HepG2 (cell line): Measurements from ENCODE around the gene NFKB2. TPM values are rescaled to one million over a fixed set of nuclear protein-coding genes. Genes with fewer than 3 reads are reported as not detected.

Experiments
- BORCS8-MEF2B ChIP-seq: sonication (generic); formaldehyde crosslinking; IDR thresholded peaks from 2 replicates; pipeline ENCODE4 v1.8.0; 2022; ENCODE audit warnings: mild to moderate bottlenecking, missing genetic modification reagents
- GATAD2A ChIP-seq: IDR thresholded peaks from 2 replicates; pipeline ENCODE4 v1.6.1; 2016
- HIVEP1 ChIP-seq: sonication (generic); formaldehyde crosslinking; IDR thresholded peaks from 2 replicates; pipeline ENCODE4 v1.4.0; 2020; ENCODE audit warnings: mild to moderate bottlenecking, missing genetic modification reagents
- HMG20A ChIP-seq: IDR thresholded peaks from 2 replicates; pipeline ENCODE4 v1.6.1; 2016; ENCODE audit warnings: borderline replicate concordance
- JARID2 ChIP-seq: sonication (generic); formaldehyde crosslinking; IDR thresholded peaks from 2 replicates; pipeline ENCODE4 v1.8.1; 2023; ENCODE audit warnings: missing genetic modification reagents, inconsistent platforms; ENCODE audit not compliant: insufficient replicate concordance
- MYC ChIP-seq: sonication (generic); formaldehyde crosslinking; IDR thresholded peaks from 2 replicates; pipeline ENCODE4 v1.9.0; 2021; ENCODE audit warnings: missing genetic modification reagents, borderline replicate concordance
- PHF5A ChIP-seq: IDR thresholded peaks from one replicate; pipeline ENCODE4 v1.6.1; 2018; ENCODE audit warnings: low read depth, missing genetic modification reagents; ENCODE audit not compliant: unreplicated experiment
- RFXANK ChIP-seq: IDR thresholded peaks from 2 replicates; pipeline ENCODE4 v1.6.1; 2016
- SALL2 ChIP-seq: sonication (generic); formaldehyde crosslinking; IDR thresholded peaks from 2 replicates; pipeline ENCODE4 v1.8.1; 2023; ENCODE audit warnings: mild to moderate bottlenecking, missing genetic modification reagents, inconsistent platforms
- SIN3B ChIP-seq: fragments of 150-350 bp; IDR thresholded peaks from 2 replicates; pipeline ENCODE4 v1.6.1; 2014; ENCODE audit warnings: low read length
- SRF ChIP-seq: IDR thresholded peaks from 2 replicates; pipeline ENCODE4 v1.6.1; 2011; ENCODE audit warnings: mild to moderate bottlenecking, low read depth, low read length, moderate library complexity
- SRY ChIP-seq: sonication (generic); formaldehyde crosslinking; IDR thresholded peaks from 2 replicates; pipeline ENCODE4 v1.8.0; 2022; ENCODE audit warnings: mild to moderate bottlenecking, missing genetic modification reagents
- TEAD3 ChIP-seq: optimal IDR thresholded peaks from 2 replicates; pipeline ENCODE3; 2016; ENCODE audit warnings: borderline replicate concordance
- ZBTB49 ChIP-seq: sonication (generic); formaldehyde crosslinking; IDR thresholded peaks from 2 replicates; pipeline ENCODE4 v1.4.0; 2020; ENCODE audit warnings: missing genetic modification reagents, borderline replicate concordance
- ZBTB8A ChIP-seq: sonication (generic); formaldehyde crosslinking; IDR thresholded peaks from 2 replicates; pipeline ENCODE4 v1.4.0; 2020; ENCODE audit warnings: mild to moderate bottlenecking, low read depth, missing genetic modification reagents, borderline replicate concordance
- ZFP90 ChIP-seq: sonication (generic); formaldehyde crosslinking; IDR thresholded peaks from 2 replicates; pipeline ENCODE4 v1.8.0; 2022; ENCODE audit warnings: missing genetic modification reagents, mild to moderate bottlenecking, inconsistent platforms, borderline replicate concordance
- ZNF234 ChIP-seq: sonication (generic); formaldehyde crosslinking; conservative IDR thresholded peaks from 2 replicates; pipeline ENCODE4 v1.5.1; 2020; ENCODE audit warnings: mild to moderate bottlenecking, missing genetic modification reagents
- ZNF512 ChIP-seq: sonication (generic); formaldehyde crosslinking; IDR thresholded peaks from 2 replicates; pipeline ENCODE4 v1.4.0; 2020; ENCODE audit warnings: mild to moderate bottlenecking, missing genetic modification reagents
- ZNF672 ChIP-seq: sonication (generic); formaldehyde crosslinking; IDR thresholded peaks from 2 replicates; pipeline ENCODE4 v1.8.1; 2022; ENCODE audit warnings: missing genetic modification reagents
- ZNF878 ChIP-seq: sonication (generic); formaldehyde crosslinking; IDR thresholded peaks from 2 replicates; pipeline ENCODE4 v1.8.1; 2023; ENCODE audit warnings: mild to moderate bottlenecking, missing genetic modification reagents, moderate library complexity
- polyA plus RNA-seq, 8 experiments: library from polyadenylated mRNA; depleted of rRNA in 3 of 8; stranded (reverse) in 7 of 8; unstranded in 1 of 8; fragments of >200 nt; fragmentation: Illumina TruSeq in 4 of 8; extraction: Trizol in 4 of 8; gene quantifications; 2 replicates each; pipeline versions ENCODE4 v1.2.1 to v1.2.3, GENCODE V29; 2011 to 2016; ENCODE audit warnings: low read depth in 4 of 8, missing spikeins in 1 of 8, mixed read lengths in 1 of 8; ENCODE audit not compliant: insufficient read depth in 1 of 8
- total RNA-seq, 5 experiments: library from RNA; depleted of rRNA; stranded (reverse); fragments of >200 nt; fragmentation: Illumina TruSeq; extraction: Trizol; gene quantifications; 2 replicates each; pipeline ENCODE4 v1.2.3, GENCODE V29; 2016; ENCODE audit warnings: low read depth in 1 of 5
- TF ChIP-seq, protein P1 (sequence below): sonication (generic); formaldehyde crosslinking; IDR thresholded peaks from 2 replicates; pipeline ENCODE4 v1.8.0; 2023; ENCODE audit warnings: mild to moderate bottlenecking, missing genetic modification reagents
- TF ChIP-seq, protein P2 (sequence below): sonication (generic); formaldehyde crosslinking; IDR thresholded peaks from 2 replicates; pipeline ENCODE4 v1.4.0; 2020; ENCODE audit warnings: missing genetic modification reagents

Gene NFKB2
- total and polyA plus RNA-seq, 2 of the 13 experiments (the other 11 are each of a cell fraction or from before 2014, with no cell fraction given): 7.7 to 12.5 TPM

DNA sequence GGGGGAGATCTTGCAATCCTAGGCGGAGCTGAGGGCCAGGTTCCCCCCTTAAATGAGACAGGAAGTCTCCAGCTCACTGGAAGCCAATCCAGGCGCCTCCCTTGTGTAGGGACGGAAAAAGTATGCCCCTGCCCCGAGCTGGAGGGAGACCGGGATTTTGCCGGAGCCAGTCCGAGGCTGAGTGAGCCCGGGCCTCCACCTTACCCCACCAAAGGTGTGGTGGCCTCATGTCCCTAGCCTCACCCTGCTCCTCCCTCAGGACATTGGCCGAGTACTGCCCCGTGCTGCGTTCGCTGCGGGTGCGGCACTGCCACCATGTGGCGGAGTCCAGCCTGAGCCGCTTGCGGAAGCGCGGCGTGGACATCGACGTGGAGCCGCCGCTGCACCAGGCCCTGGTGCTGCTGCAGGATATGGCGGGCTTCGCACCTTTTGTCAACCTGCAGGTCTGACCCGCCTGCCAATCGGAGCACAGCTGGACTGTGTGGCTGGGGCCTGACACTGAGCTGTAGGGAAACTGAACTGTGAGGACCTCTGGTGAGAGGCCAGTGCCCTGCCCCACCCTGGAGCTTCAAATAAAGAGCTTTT is 27.1 kb downstream of the NFKB2 start (continued):
- peak; percentile 79 for TF ChIP-seq ZFP90 (CRISPR knock-in tag)
- TF ChIP-seq ZNF234: 0 out of 2 replicates have a peak, but pooled peaks have one; percentile 34
- TF ChIP-seq HMG20A (CRISPR knock-in tag): 0 out of 2 replicates have a peak, but pooled peaks have one; percentile 26
- TF ChIP-seq SALL2 (CRISPR knock-in tag): peak; percentile 85
- TF ChIP-seq, protein P1, sequence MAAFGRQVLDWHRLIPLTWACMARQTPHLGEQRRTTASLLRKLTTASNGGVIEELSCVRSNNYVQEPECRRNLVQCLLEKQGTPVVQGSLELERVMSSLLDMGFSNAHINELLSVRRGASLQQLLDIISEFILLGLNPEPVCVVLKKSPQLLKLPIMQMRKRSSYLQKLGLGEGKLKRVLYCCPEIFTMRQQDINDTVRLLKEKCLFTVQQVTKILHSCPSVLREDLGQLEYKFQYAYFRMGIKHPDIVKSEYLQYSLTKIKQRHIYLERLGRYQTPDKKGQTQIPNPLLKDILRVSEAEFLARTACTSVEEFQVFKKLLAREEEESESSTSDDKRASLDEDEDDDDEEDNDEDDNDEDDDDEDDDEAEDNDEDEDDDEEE: no peak; the same call in 1 of the 2 replicates
- TF ChIP-seq RFXANK: no peak
- TF ChIP-seq ZNF672 (CRISPR knock-in tag): no peak
- 0 out of 2 replicates have a peak, but pooled peaks have one; percentile 53 for TF ChIP-seq ZNF512 (CRISPR knock-in tag)
- peak; percentile 68; the same call in 1 of the 2 replicates for TF ChIP-seq ZBTB49 (CRISPR knock-in tag)
- peak; percentile 69; the same call in 1 of the 2 replicates for TF ChIP-seq GATAD2A (CRISPR knock-in tag)
- TF ChIP-seq HIVEP1 (CRISPR knock-in tag): peak; percentile 93
- peak; percentile 84 for TF ChIP-seq TEAD3 (CRISPR knock-in tag)
- no peak for TF ChIP-seq JARID2 (CRISPR knock-in tag)
- TF ChIP-seq ZBTB8A: peak; percentile 67; the same call in 1 of the 2 replicates
- TF ChIP-seq MYC (CRISPR knock-in tag): peak; percentile 97
- no peak for TF ChIP-seq ZNF878 (CRISPR knock-in tag)
- peak; percentile 89 for TF ChIP-seq BORCS8-MEF2B
- TF ChIP-seq SRF: no peak
- TF ChIP-seq, protein P2, sequence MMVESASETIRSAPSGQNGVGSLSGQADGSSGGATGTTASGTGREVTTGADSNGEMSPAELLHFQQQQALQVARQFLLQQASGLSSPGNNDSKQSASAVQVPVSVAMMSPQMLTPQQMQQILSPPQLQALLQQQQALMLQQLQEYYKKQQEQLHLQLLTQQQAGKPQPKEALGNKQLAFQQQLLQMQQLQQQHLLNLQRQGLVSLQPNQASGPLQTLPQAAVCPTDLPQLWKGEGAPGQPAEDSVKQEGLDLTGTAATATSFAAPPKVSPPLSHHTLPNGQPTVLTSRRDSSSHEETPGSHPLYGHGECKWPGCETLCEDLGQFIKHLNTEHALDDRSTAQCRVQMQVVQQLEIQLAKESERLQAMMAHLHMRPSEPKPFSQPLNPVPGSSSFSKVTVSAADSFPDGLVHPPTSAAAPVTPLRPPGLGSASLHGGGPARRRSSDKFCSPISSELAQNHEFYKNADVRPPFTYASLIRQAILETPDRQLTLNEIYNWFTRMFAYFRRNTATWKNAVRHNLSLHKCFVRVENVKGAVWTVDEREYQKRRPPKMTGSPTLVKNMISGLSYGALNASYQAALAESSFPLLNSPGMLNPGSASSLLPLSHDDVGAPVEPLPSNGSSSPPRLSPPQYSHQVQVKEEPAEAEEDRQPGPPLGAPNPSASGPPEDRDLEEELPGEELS (CRISPR knock-in tag): peak; percentile 51; the same call in 1 of the 2 replicates
- TF ChIP-seq SRY (CRISPR knock-in tag): peak; percentile 83
- no peak for TF ChIP-seq SIN3B
- no peak for TF ChIP-seq PHF5A (CRISPR knock-in tag)
